HG03045 (cell line): ENCODE data around the gene GFI1B.

ENCODE experiments used
- ATAC-seq: cut with Tn5 transposase; IDR thresholded peaks from one replicate; pipeline ENCODE4 v1.9.1; 2021; ENCODE audit warnings: mild to moderate bottlenecking, moderate library complexity; ENCODE audit not compliant: unreplicated experiment

The GFI1B gene

GRCh38 chr9:132978451-132979131, at the start of gene GFI1B:
Gene GFI1B (plus strand): TSS chr9:132978694. CDS start chr9:132986679, 7,985 bp downstream.
- no peak for ATAC-seq

DNA sequence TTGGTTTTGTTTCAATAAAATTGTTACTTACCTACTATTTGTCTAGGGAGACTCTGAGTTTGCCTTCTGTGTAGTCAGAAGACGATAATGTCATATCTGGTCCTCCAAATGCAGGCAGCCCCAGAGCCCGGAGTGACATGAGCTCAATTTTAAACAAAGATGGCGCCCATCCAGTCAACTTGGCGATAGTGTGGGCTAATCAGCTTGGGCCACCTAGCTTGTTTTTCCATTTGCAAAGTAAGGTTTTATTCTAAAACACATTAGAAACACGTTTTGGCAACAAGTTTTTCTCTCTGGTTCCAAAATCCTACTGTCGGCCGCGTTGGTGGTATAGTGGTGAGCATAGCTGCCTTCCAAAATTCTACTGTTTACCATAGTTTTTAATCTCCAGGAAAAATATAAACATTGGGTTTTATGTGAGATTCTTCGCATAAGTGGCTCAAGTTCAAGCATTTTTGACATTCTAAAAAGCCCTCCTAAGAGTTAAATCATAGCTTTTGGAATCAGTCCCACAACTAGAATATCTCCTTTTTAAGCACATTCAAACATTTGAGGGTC, 47.2 kb upstream of the GFI1B start:
- ATAC-seq, result no peak

DNA sequence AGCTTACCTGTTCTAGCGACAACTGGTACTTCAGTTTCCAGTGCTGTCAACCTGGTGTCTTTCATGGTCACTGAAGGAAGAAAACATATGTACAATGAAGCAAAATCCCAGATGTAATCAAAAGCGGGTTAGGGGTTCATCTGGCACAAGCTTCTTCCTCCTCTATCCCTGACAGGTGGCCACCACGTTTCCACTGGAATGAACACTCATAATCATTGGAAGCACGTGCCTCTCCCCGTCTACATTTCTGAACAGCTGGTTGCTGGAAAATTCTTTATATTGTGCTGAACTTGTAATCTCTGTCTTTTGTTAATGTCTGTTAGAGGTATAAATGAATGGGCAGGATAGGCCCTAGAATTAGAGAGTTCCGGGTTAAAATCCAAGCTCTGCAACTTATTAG, 43.5 kb upstream of the GFI1B start:
- ATAC-seq, result no peak

- ATAC-seq, result no peak
These were observed 41.0 kb upstream of the GFI1B start for GRCh38 chr9:132937463-132937901.

DNA sequence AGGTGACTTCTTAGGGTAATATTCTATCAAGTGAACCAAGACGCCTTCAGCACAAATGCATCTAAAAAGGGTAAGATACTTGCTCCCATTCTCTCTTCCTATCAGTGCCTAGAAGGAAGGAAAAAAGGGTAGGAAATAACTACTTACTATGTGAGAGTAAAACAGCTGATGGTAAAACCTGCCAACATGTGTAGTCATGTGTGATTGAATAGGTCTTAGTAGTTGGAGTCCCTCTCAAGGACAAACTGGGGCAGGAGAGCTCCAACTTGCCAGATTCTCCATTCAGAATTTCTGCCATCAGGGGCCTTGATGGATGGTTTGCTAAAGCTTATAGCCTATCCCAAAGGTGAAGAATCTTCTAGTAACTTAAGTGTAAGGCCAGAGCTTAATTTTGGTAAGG, 39.3 kb upstream of the GFI1B start:
- no peak for ATAC-seq

DNA sequence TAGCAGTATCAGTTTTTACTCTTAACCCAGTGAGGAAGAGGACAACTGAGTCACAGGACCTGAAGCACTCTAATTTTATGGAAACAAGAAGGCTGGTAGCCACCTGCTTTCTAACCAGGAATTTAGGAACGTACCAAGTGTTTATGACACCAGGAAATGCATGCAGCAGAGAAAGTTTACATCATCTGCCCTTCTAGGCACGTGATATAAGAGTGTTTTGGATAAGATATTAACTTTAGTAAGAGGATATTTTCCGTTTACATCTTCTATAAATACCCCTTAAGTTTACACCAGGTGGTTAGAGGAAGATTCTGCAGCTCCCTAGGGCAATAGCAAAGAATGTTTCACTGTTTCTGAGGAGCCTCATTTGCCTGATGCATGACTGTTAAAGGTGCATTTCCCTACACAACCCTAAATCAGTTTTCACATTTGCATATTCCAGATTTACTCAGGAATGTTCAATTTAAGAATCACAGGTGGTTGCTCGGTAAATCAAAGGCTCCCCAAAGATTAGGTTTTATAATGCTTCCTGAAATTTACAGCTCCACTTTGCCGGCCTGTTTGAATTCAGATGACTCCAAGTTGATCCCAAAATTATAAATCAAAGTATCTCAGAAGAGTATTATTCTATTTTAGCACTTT, 35.8 kb upstream of the GFI1B start:
- no peak for ATAC-seq

- peak; percentile 9 for ATAC-seq
These were observed 34.7 kb upstream of the GFI1B start for GRCh38 chr9:132943651-132944293.

DNA sequence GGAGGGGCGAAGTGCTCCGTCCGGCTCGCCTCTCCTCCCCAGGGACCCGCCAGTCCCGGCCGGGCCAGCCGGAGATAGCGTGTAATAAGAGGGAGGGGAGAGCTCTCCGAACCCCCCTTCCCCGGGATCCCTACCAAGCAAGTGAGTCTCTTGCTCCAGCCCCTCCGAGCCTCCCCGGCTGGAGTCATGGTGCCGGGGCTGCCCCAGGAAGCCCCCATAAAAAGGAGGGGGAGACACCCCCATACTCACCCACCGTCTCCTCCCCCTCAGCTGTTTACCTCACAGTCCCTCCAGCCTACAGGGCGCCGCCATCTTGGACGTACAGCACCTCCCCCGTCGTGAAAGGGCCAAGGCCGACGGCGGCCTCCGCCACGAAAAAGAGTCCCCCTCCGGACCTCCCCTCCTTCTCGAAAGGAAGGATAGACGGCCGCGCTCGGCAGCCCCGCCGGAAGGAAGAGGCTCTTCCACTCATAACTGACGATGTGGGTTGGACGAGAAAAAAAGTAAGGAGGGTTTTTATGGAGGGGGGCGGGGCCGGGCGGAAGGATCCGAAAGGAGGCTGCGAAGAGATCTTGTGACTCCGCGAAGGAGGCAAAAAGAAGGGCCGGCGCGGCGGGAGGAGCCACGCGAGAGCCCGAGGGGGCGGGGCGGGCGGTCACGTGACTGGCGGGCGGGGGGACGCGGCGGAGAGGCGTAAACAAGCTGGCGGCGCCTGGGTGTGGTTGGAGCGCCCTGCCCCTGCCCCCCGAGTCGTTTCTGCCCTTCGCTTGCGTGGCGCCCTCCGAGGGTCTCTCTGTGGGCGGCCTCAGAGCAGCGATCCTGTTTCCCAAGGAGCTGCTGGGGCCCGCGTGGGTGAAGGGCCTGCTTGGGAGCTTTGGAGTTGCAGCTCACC, 34.0 kb upstream of the GFI1B start, which contains the start of gene TSC1:
TSS of gene TSC1 (minus strand) at position 323 of the 892 bp plus-strand sequence. CDS start 15,744 bp downstream, outside the sequence.
- ATAC-seq, result peak; percentile 56

GRCh38 chr9:132945186-132946130, 33.0 kb upstream of the GFI1B start:
- ATAC-seq, result no peak

DNA sequence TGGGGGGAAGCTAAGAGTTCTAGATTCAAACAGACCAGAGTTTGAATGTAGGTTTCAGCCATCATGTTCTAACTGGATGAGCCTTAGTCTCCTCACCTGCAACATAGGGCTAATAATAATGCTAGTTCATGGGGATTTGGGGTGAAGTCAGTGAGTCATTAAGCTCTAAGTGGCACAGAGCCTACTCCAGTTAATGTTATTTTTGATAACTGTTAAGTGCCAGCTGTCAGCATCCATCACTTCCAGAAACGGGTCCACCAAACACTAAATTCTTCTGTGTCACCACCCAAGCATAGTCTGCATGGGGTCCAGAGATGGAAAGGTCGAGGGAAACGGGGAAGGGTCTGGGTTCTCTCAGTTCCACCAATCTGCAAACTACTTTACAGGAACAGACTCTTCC, 32.3 kb upstream of the GFI1B start:
- ATAC-seq, result no peak

GRCh38 chr9:132946631-132947295, 31.7 kb upstream of the GFI1B start:
- no peak for ATAC-seq

- ATAC-seq, result no peak
These were observed 30.7 kb upstream of the GFI1B start for GRCh38 chr9:132947756-132948155.

GRCh38 chr9:132948482-132949050, 29.9 kb upstream of the GFI1B start:
- ATAC-seq, result no peak

DNA sequence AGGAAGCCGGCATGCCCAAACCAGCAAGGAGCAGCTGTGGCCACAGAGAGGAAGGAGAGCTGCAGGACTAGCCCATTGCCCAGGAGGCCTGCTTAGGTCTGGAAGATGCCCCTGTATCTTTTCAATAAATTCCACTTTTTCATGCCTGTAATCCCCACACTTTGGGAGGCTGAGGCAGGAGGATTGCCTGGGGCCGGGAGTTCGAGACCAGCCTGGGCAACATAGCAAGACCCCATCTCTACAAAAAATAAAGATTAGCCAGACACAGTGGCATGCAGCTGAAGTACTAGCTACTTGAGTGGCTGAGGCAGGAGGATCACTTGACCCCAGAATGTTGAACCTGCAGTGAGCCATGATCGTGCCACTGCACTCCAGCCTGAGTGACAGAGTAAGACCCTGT, 28.8 kb upstream of the GFI1B start:
- ATAC-seq, result no peak

DNA sequence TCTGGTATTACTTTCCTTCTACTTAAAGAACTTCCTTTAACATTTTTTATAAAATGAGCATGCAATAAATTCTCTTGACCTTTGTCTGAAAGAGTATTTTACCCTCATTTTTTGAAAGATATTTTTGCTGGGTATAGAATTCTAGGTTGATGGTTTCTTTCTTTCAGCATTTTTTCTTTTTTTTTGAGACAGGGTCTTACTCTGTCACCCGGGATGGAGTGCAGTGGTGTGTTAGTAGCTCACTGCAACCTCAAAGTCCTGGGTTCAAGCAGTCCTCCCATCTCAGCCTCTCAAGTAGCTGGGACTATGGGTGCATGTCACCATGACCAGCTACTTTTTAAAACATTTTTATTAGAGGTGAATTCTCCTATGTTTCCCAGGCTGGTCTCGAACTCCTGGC, 23.4 kb upstream of the GFI1B start:
- no peak for ATAC-seq

- ATAC-seq, result no peak
These were observed 22.7 kb upstream of the GFI1B start for GRCh38 chr9:132955768-132956167.

DNA sequence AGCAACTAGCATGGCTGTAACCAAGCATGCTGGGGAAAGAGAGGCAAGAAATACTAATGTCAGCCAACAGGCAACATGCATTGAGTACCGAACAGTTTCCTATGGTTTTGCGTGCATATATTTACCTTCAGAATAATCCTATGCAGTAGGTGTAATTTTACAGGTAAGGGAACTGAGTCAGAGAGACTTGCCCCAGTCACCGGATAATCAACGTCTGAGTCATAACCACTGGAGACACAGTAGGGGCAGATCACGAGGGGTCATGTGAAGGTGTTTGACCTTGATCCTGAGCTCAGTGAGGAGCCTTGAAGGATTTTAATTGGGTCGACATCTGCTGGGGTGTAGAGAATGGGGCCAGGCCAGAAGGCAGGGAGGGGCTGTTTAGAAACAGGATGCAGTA, 20.7 kb upstream of the GFI1B start:
- no peak for ATAC-seq

DNA sequence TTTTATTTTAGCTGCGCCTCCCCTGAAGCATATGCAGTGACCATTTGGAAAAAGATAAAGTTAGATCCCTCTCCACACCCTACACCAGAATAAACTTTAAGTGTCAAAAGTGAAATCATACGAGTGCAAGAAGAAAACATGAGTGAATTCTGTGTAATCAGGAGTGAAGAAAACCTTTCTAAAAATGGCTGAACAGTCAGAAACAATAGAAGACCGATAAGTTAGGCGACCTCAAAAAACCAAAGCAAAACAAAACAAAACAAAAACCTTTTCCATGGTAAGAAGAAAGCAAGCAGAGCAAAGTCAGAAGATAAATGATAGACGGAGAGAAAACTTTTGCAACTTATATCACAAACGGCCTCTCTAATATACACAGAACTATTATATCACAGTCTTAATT, 17.5 kb upstream of the GFI1B start:
- no peak for ATAC-seq

DNA sequence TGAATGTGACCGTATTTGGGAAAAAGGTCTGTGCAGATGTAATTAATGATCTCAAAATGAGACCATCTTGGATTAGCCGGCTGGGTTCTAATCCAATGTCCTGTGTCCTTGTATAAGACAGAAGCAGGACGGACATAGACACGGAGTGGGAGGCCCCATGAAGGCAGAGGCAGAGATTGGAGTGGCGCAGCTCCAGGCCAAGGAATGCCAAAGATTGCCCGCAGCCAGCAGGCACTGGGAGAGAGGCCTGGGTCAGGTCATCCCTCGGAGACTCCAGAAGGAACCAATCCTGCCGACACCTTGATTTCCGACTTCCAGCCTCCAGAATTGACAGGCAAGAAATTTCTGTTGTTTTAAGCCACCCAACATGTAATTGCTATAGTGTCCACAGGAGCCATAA, 13.0 kb upstream of the GFI1B start:
- no peak for ATAC-seq
